Astrocyte of the hippocampus (primary cell): ENCODE results near the gene ZNF682.
"Not testable (repeated sequence)": the region's sequence is repeated elsewhere in the genome, so short reads cannot be mapped to it uniquely, and the experiment has no call there.

ENCODE experiments used
- DNase-seq: peaks from one replicate; pipeline ENCODE4 v3.0.0; 2011; ENCODE audit warnings: low read depth, low spot score

The ZNF682 gene

DNA sequence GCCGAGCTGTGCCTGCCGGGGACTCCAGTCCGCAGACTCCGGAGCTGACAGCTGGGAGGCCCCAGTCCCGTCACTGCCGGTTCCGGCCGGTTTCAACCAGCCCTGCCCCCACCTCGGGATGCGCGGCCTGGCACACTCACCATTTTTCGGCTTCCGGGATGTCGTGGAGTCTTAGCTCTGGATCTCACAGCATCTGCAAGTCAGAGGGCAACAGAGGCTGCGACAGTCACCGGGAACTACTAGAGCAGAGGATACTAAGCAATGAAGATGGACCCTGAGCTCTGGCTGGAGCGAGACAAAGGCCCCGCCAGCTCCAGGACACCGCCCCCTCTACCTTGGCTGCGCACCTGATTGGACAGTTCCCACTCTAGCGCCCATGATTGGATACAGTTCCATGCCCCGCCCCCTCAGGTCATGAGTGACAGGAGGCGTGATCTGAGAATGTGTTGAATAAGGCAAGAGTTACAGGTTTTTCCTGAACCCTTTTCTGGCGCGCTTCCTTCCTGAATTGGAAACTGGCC is at the start of gene ZNF682:
Gene ZNF682 (minus strand): TSS at position 303 of the 521 bp plus-strand sequence. CDS start 160 bp downstream, at position 143.
- DNase-seq = peak; percentile 98

- not testable (repeated sequence) for DNase-seq
Observed at GRCh38 chr19:20082876-20083275, 43.6 kb upstream of the ZNF682 start.

DNA sequence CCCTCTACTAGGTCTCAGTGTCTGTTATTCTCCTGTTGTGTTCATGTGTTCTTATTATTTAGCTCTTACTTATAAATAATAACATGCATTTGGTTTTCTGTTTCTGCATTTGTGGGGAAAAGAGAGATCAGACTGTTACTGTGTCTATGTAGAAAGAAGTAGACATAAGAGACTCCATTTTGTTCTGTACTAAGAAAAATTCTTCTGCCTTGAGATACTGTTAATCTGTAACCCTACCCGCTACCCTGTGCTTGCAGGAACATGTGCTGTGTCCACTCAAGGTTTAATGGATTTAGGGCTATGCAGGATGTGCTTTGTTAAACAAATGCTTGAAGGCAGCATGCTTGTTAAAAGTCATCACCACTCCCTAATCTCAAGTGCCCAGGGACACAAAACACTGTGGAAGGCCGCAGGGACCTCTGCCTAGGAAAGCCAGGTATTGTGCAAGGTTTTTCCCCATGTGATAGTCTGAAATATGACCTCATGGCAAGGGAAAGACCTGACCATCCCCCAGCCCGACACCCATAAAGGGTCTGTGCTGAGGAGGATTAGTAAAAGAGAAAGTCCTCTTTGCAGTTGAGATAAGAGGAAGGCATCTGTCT is 43.0 kb upstream of the ZNF682 start:
- DNase-seq = not testable (repeated sequence)

GRCh38 chr19:20080656-20081055 is 41.4 kb upstream of the ZNF682 start:
- DNase-seq = no peak

GRCh38 chr19:20079476-20079875 is 40.2 kb upstream of the ZNF682 start:
- no peak for DNase-seq

- DNase-seq = peak; percentile 46
Observed at GRCh38 chr19:20078581-20079031, 39.3 kb upstream of the ZNF682 start.

DNA sequence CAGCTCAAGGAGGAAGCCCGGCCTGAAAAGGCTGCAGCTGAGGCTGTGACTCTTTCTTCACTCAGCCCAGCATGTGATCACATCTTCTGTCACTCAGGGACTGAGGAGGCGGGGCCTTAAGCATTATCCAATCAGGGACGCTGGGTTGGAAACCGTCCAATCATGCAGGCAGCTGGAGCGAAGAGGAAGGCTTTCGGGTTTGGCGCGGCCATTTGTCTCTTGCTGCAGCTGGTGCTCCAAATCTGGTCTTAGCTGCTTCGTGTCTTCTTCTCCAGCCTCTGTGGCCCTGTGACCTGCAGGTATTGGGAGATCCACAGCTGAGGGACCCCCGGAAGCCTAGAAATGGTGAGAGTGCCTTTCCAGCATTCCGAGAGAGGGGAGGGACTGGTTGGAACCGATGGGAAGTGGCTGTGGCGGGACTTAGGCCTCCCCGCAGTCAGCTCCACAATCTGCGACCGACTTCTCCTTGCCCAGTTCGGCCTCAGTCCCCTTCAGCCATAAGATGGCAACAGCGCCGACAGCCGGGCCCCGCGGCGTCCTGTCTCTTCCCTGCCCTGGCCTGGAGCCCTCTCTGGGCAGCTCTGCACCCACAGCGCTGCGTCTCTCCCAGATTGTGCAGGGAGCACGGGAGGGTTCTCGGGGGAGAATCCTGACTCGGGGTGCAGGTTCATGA is 38.6 kb upstream of the ZNF682 start, which contains the start of gene ZNF90:
Gene ZNF90 (plus strand): TSS at position 210 of the 673 bp plus-strand sequence. CDS start 133 bp downstream, at position 343.
- DNase-seq = peak; percentile 97

- DNase-seq = no peak
Observed at GRCh38 chr19:20072936-20073335, 33.6 kb upstream of the ZNF682 start.

GRCh38 chr19:20070691-20071090 is 31.4 kb upstream of the ZNF682 start:
- no peak for DNase-seq

- DNase-seq = not testable (repeated sequence)
Observed at GRCh38 chr19:20068559-20068958, 29.3 kb upstream of the ZNF682 start.

- DNase-seq = no peak
Observed at GRCh38 chr19:20067943-20068342, 28.6 kb upstream of the ZNF682 start.

GRCh38 chr19:20066861-20067260 is 27.6 kb upstream of the ZNF682 start:
- DNase-seq = no peak

- DNase-seq = no peak
Observed at GRCh38 chr19:20060282-20060681, 21.0 kb upstream of the ZNF682 start.

GRCh38 chr19:20058738-20059137 is 19.4 kb upstream of the ZNF682 start:
- DNase-seq = not testable (repeated sequence)

GRCh38 chr19:20051841-20052768 is 12.8 kb upstream of the ZNF682 start:
- peak; percentile 99 for DNase-seq

DNA sequence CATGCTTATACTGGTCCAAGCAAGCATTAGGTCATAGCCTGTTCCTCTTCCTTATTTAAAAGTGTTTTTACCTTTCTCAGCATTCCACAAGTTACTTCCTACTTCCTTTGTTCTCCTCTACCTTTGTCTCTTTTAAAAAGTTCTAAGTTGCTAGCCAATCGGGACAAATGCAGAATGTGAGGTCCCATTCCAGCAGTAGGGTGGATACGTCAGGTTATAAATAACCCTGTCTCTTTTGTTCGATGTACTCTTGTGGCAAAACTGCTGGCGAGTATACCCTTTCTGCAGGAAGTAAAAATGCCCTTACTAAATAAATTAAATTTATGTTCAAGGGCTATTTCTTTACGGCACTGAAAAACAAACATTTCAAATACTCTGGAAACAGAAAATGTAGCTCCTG is 6.4 kb upstream of the ZNF682 start:
- not testable (repeated sequence) for DNase-seq

- no peak for DNase-seq
Observed at GRCh38 chr19:20044663-20045062, 5.4 kb upstream of the ZNF682 start.

DNA sequence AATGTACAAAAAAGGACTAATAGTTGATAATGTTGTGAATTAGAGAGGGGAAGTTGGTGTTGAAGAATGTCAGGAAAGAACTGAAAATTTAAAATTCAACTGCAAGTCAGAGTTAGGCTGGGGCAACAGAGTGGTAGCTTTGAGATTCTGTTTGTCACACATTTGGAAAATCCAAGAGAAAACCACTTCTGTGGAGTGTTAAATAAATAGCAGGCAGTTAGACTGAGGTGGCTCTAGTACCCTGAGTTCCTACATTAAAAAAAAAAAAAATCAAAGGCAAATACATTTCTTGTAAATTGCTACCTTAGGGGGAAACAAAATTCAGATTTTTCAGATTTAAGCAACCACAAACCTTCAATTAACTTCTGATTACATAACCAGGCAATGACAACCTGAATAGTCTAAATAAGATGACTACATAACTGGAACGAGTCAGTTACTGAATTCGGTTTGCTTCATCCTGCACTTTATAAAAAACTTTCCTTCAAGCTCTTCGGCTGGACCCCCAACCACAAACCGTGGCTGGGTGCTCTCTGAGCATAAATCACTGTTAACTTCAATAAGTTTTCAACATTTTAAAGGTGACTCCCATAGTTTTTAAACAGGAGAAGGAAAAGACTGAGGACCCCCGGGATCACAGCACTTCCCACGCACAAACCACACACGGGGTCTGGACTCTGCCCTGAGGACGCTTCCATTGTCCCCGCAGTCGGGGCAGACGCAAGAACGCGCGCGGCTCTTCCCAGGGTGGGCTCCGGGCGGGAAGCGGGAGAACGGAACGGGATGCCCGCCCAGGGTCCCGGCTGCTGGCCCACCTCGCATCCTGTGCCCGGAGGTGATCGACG is 725 bp downstream of the ZNF682 start:
- DNase-seq = no peak

DNA sequence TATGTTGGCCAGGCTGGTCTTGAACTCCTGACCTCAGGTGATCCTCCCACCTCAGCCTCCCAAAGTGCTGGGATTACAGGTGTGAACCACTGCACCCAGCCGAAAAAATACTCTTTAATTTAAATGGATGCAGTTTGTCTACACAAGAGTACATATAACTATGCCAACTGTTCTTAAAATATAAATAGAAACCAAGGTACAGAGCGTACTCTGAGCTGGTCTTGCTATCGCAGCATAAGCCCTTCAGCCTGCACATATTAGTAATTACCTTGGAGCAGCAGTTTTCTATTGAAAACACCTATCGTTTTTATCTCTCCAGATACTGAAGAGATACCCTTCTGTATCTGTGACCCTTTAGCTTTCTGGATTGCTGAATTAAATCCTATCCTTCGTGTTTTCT is 3.4 kb downstream of the ZNF682 start:
- DNase-seq = no peak

DNA sequence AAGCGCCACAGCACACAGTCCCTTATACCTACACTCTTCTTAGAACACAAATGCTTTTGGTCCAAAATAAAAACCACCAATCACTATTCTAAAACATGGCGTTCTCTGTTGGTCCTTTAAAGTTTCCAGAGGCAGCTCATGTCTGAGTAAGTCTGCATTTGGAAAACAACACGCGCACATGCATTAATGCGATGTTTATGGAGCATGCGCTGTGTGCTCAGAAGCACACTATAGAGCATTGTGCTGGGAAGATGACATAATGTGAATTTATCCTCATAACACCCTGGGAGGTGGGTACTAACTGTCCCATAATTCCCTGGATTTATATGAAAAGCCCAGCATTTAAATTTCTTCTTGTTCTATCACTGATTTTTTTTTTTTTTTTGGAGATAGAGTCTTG is 10.7 kb downstream of the ZNF682 start:
- no peak for DNase-seq

DNA sequence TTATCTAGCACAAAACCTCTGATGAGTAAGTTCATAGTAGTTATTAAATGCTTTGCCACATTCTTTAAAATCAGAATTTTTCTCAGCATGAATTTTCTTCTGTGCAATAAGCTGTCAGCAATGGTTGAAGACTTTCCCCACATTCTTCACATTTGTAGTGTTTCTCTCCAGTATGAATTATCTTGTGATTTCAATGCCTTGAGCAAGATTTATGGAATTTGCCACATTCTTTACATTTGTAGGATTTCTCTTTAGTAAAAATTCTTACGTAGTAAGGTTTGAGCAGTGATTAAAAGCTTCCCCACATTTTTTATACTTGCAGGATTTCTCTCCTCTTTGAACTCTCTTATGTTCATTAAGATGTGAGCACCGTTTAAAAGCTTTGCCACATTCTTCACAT is 33.6 kb downstream of the ZNF682 start:
- no peak for DNase-seq
